22Rv1 (cell line): ENCODE data around the gene SP8.

ENCODE experiments used
- ZFX ChIP-seq: fragments of 450-650 bp; IDR thresholded peaks from 2 replicates; pipeline ENCODE4 v1.6.1; 2017; ENCODE audit warnings: antibody characterized with exemption, borderline replicate concordance
- TF ChIP-seq, protein P1 (sequence below): fragments of 450-650 bp; IDR thresholded peaks from 2 replicates; pipeline ENCODE4 v1.5.1; 2017; ENCODE audit warnings: mild to moderate bottlenecking

DNA sequence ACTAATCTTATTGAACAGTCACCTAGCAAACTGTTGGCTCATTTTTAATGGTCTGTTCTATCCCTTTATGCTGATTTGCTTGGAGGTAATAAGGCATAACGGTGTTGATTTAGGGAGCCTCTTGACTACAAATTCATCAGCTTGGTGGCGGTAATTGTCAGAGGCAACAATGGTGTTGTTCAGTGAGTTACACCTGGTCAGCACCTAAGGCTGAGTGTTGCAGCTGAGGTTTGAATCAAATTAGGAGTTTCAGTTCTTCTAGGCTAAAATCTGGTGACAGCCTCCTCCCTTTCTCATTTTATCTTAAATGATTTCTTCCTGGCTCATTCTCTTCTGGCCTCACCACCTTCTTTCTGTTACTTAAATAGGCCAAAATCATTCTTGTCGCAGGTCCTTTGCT is 42.3 kb upstream of the SP8 start:
- TF ChIP-seq, protein P1, sequence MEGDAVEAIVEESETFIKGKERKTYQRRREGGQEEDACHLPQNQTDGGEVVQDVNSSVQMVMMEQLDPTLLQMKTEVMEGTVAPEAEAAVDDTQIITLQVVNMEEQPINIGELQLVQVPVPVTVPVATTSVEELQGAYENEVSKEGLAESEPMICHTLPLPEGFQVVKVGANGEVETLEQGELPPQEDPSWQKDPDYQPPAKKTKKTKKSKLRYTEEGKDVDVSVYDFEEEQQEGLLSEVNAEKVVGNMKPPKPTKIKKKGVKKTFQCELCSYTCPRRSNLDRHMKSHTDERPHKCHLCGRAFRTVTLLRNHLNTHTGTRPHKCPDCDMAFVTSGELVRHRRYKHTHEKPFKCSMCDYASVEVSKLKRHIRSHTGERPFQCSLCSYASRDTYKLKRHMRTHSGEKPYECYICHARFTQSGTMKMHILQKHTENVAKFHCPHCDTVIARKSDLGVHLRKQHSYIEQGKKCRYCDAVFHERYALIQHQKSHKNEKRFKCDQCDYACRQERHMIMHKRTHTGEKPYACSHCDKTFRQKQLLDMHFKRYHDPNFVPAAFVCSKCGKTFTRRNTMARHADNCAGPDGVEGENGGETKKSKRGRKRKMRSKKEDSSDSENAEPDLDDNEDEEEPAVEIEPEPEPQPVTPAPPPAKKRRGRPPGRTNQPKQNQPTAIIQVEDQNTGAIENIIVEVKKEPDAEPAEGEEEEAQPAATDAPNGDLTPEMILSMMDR, result no peak
- TF ChIP-seq ZFX, result no peak
